Endothelial cell of umbilical vein (primary cell): ENCODE results near the gene NQO2.
"Not testable (repeated sequence)": the region's sequence is repeated elsewhere in the genome, so short reads cannot be mapped to it uniquely, and the experiment has no call there.

Experiments used
- EZH2 ChIP-seq: IDR thresholded peaks from 2 replicates; pipeline ENCODE4 v1.6.1; 2012; ENCODE audit warnings: borderline replicate concordance, low read depth, mild to moderate bottlenecking, moderate library complexity, low read length, inconsistent platforms; ENCODE audit not compliant: severe bottlenecking
- FOS ChIP-seq: IDR thresholded peaks from 2 replicates; pipeline ENCODE4 v1.6.1; 2011; ENCODE audit warnings: mild to moderate bottlenecking, low read length, moderate library complexity, borderline replicate concordance; ENCODE audit not compliant: insufficient read depth
- GATA2 ChIP-seq: IDR thresholded peaks from 2 replicates; pipeline ENCODE4 v1.7.0; 2011; ENCODE audit warnings: low read depth, mild to moderate bottlenecking, moderate library complexity, mixed read lengths, low read length; ENCODE audit not compliant: insufficient read length, insufficient read depth
- JUN ChIP-seq: IDR thresholded peaks from 2 replicates; pipeline ENCODE4 v1.6.1; 2011; ENCODE audit warnings: borderline replicate concordance, low read depth; ENCODE audit not compliant: insufficient read length, insufficient read depth
- MYC ChIP-seq: IDR thresholded peaks from one replicate; pipeline ENCODE4 v1.6.1; 2011; ENCODE audit warnings: mild to moderate bottlenecking, low read depth, low read length
- POLR2A ChIP-seq: IDR thresholded peaks from 2 replicates; pipeline ENCODE4 v1.6.1; 2012; ENCODE audit warnings: low read depth, mild to moderate bottlenecking, control low read depth, low read length
- POLR2AphosphoS5 ChIP-seq: IDR thresholded peaks from 2 replicates; pipeline ENCODE4 v1.6.1; 2012; ENCODE audit warnings: low read depth, mild to moderate bottlenecking, control low read depth, low read length, moderate library complexity; ENCODE audit not compliant: insufficient read depth
- TF ChIP-seq, protein P1 (sequence below), 2 donors: IDR thresholded peaks; 1 replicate in 1 of 2; 2 replicates in 1 of 2; pipeline ENCODE4 v1.5.1; 2011; ENCODE audit warnings: low read length in 2 of 2, mild to moderate bottlenecking in 2 of 2, moderate library complexity in 2 of 2, control low read depth in 1 of 2, inconsistent platforms in 1 of 2, low read depth in 1 of 2; ENCODE audit not compliant: insufficient read depth in 1 of 2; ENCODE audit errors: extremely low read depth in 1 of 2
- TF ChIP-seq, protein P2 (sequence below): IDR thresholded peaks from 2 replicates; pipeline ENCODE4 v1.6.1; 2011; ENCODE audit not compliant: insufficient read depth, insufficient read length

DNA sequence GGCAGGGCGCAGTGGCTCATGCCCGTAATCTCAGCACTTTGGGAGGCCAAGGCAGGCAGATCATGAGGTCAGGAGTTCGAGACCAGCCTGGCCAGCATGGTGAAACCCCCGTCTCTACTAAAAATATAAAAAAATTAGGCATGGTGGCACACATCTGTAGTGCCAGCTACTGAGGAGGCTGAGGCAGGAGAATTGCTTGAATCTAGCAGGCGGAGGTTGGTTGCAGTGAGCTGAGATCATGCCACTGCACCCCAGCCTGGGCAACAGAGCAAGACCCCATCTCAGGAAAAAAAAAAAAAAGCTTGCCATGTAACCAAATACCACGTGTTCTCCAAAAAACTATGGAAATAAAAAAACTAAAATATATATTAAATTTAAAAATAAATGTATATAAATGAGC lies 26.5 kb upstream of the NQO2 start:
- TF ChIP-seq, protein P1, sequence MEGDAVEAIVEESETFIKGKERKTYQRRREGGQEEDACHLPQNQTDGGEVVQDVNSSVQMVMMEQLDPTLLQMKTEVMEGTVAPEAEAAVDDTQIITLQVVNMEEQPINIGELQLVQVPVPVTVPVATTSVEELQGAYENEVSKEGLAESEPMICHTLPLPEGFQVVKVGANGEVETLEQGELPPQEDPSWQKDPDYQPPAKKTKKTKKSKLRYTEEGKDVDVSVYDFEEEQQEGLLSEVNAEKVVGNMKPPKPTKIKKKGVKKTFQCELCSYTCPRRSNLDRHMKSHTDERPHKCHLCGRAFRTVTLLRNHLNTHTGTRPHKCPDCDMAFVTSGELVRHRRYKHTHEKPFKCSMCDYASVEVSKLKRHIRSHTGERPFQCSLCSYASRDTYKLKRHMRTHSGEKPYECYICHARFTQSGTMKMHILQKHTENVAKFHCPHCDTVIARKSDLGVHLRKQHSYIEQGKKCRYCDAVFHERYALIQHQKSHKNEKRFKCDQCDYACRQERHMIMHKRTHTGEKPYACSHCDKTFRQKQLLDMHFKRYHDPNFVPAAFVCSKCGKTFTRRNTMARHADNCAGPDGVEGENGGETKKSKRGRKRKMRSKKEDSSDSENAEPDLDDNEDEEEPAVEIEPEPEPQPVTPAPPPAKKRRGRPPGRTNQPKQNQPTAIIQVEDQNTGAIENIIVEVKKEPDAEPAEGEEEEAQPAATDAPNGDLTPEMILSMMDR (IDR thresholded peaks at IDR 0.05; ENCODE audit: extremely low read depth in 1 of 2, insufficient read depth in 1 of 2, low read depth in 1 of 2, low read length in 2 of 2): not testable (repeated sequence)
- TF ChIP-seq, protein P2, sequence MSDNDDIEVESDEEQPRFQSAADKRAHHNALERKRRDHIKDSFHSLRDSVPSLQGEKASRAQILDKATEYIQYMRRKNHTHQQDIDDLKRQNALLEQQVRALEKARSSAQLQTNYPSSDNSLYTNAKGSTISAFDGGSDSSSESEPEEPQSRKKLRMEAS: not testable (repeated sequence)
- TF ChIP-seq POLR2AphosphoS5, POLR2A, JUN, EZH2, MYC, GATA2, FOS: not testable (repeated sequence)
